ENCODE data around the gene LRP1-AS.

The LRP1-AS gene

GRCh38 chr12:57097554-57097835, 49.9 kb downstream of the LRP1-AS start:
- H3K4me1 ChIP-seq (ENCODE audit: control insufficient read depth, low read depth, low read length), result peaks cover 14% of the 10 kb centered on the region
- no peaks in the 10 kb centered on the region for H3K9me3 ChIP-seq (ENCODE audit: control insufficient read depth, low read depth, low read length)
- H3K4me3 ChIP-seq (ENCODE audit: low read length), result no peak overlapping the region
- H3K27ac ChIP-seq (ENCODE audit: low read length), result no peak overlapping the region
- peaks cover 23% of the 10 kb centered on the region for H3K36me3 ChIP-seq (ENCODE audit: control insufficient read depth, low read depth, low read length)
- no peak overlapping the region for H3K9ac ChIP-seq (ENCODE audit: low read length)
- no peaks in the 10 kb centered on the region for H3K27me3 ChIP-seq (ENCODE audit: control insufficient read depth, insufficient read depth, low read length)

DNA sequence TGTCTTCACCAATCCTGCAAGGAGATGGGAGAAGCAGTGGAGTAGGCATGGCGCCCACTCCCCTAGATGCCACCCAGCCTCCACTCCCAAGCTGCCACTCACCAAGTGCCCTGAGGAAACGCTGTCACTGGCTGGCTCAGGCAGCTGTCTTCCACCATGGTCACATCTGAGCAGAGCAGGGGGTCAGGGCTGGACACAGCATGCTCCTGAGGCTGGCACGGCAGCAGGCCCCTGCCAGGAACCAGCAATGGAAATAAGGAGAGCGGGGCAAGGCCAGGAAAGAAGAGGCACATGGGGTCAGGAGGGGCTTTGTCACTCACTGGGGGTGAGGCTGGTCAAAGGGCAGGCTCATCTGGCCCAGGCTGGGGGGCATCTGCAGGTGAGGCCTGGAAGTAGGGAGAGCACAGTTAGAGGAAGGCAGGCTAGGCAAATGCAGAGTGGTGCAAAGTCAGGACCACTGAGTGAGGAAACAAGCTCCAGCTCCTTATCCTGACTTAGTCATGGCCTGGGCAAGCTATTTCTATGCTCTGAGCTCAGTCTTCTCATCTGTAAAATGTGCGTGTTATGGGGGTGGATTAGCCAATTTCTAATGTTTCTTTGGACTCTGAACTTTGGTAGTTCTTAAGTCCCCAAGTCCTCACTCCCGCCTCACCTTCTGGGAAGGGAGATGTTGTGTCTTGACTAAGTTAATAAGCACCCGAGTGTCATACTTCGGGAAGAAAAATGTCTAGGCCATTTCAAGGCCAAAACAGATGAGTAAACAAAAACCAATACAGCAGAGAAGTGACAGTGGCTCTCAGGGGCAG, 50.5 kb downstream of the LRP1-AS start:
- no peaks in the 10 kb centered on the region for H3K9me3 ChIP-seq (ENCODE audit: control insufficient read depth, low read depth, low read length)
- no peak overlapping the region for H3K9ac ChIP-seq (ENCODE audit: low read length)
- H3K4me1 ChIP-seq (ENCODE audit: control insufficient read depth, low read depth, low read length), result peaks cover 14% of the 10 kb centered on the region
- H3K4me3 ChIP-seq (ENCODE audit: low read length), result no peak overlapping the region
- H3K36me3 ChIP-seq (ENCODE audit: control insufficient read depth, low read depth, low read length), result peaks cover 28% of the 10 kb centered on the region
- no peak overlapping the region for H3K27ac ChIP-seq (ENCODE audit: low read length)
- no peaks in the 10 kb centered on the region for H3K27me3 ChIP-seq (ENCODE audit: control insufficient read depth, insufficient read depth, low read length)

- Histone ChIP-seq H3K4me1 (ENCODE audit: control insufficient read depth, low read depth, low read length) (peaks cover 14% of the 10 kb centered on the region), H3K27me3 (ENCODE audit: control insufficient read depth, insufficient read depth, low read length) (no peaks in the 10 kb centered on the region), H3K27ac (ENCODE audit: low read length) (no peak overlapping the region), H3K36me3 (ENCODE audit: control insufficient read depth, low read depth, low read length) (peaks cover 34% of the 10 kb centered on the region), H3K9ac (ENCODE audit: low read length) (no peak overlapping the region), H3K9me3 (ENCODE audit: control insufficient read depth, low read depth, low read length) (no peaks in the 10 kb centered on the region), H3K4me3 (ENCODE audit: low read length) (no peak overlapping the region)
Measured at GRCh38 chr12:57096099-57096572, 51.3 kb downstream of the LRP1-AS start.

- no peak overlapping the region for H3K27ac ChIP-seq (ENCODE audit: low read length)
- no peaks in the 10 kb centered on the region for H3K9me3 ChIP-seq (ENCODE audit: control insufficient read depth, low read depth, low read length)
- peaks cover 35% of the 10 kb centered on the region for H3K36me3 ChIP-seq (ENCODE audit: control insufficient read depth, low read depth, low read length)
- no peaks in the 10 kb centered on the region for H3K27me3 ChIP-seq (ENCODE audit: control insufficient read depth, insufficient read depth, low read length)
- peaks cover 14% of the 10 kb centered on the region for H3K4me1 ChIP-seq (ENCODE audit: control insufficient read depth, low read depth, low read length)
- no peak overlapping the region for H3K4me3 ChIP-seq (ENCODE audit: low read length)
- H3K9ac ChIP-seq (ENCODE audit: low read length), result no peak overlapping the region
Measured at GRCh38 chr12:57095440-57095839, 52.0 kb downstream of the LRP1-AS start.

All from iPS-18a (cell line).